HL-60 (cell line): ENCODE measurements around the gene GMEB2.
"Not testable (repeated sequence)": the region's sequence is repeated elsewhere in the genome, so short reads cannot be mapped to it uniquely, and the experiment has no call there.

Experiments used
- DNase-seq, 2 experiments: peaks; one replicate each; pipeline ENCODE4 v3.0.0-alpha.2; 2010 to 2020; ENCODE audit warnings: low read depth in 1 of 2, low spot score in 1 of 2
- H3K27ac ChIP-seq: fragments of 250-450 bp; sonication (Bioruptor Pico); replicated peaks from 2 replicates; pipeline ENCODE4 v1.5.1; 2020; ENCODE audit warnings: mild to moderate bottlenecking, moderate library complexity
- H3K27me3 ChIP-seq: fragments of 250-450 bp; sonication (Bioruptor Pico); 2 replicates; pipeline ENCODE4 v1.5.1; 2021; ENCODE audit warnings: mild to moderate bottlenecking, moderate library complexity; ENCODE audit not compliant: insufficient read depth, poor library complexity, severe bottlenecking
- H3K4me3 ChIP-seq: replicated peaks from 2 replicates; pipeline ENCODE4 v1.5.1; 2011; ENCODE audit warnings: mild to moderate bottlenecking, control low read depth, low read length; ENCODE audit not compliant: insufficient read depth
- GABPA ChIP-seq: IDR thresholded peaks from 2 replicates; pipeline ENCODE4 v1.6.1; 2012; ENCODE audit warnings: low read depth
- POLR2AphosphoS5 ChIP-seq: IDR thresholded peaks from 2 replicates; pipeline ENCODE4 v1.6.1; 2012; ENCODE audit warnings: low read depth
- REST ChIP-seq: IDR thresholded peaks from 2 replicates; pipeline ENCODE4 v1.6.1; 2012; ENCODE audit warnings: low read depth; ENCODE audit not compliant: insufficient replicate concordance
- SPI1 ChIP-seq: IDR thresholded peaks from 2 replicates; pipeline ENCODE4 v1.6.1; 2012; ENCODE audit warnings: low read depth, mild to moderate bottlenecking, borderline replicate concordance
- TF ChIP-seq, protein P1 (sequence below): IDR thresholded peaks from one replicate; pipeline ENCODE4 v1.5.1; 2011; ENCODE audit warnings: low read length, control low read depth, inconsistent platforms; ENCODE audit not compliant: insufficient read depth

The GMEB2 gene

GRCh38 chr20:63602321-63602720 lies 24.6 kb downstream of the GMEB2 start:
- Histone ChIP-seq H3K27ac (no peak overlapping the region), H3K27me3 (no peaks in the 10 kb centered on the region), H3K4me3 (no peak overlapping the region)
- DNase-seq, result peak in 1 of 2 experiments; percentile 27
- TF ChIP-seq SPI1 (peak; percentile 96), REST (no peak)

- H3K27ac ChIP-seq, DNase-seq, H3K27me3 ChIP-seq, H3K4me3 ChIP-seq: not testable (repeated sequence)
- TF ChIP-seq POLR2AphosphoS5, result peak; percentile 27; the same call in 1 of the 2 replicates
Observed at GRCh38 chr20:63601679-63602078, 25.2 kb downstream of the GMEB2 start.

DNA sequence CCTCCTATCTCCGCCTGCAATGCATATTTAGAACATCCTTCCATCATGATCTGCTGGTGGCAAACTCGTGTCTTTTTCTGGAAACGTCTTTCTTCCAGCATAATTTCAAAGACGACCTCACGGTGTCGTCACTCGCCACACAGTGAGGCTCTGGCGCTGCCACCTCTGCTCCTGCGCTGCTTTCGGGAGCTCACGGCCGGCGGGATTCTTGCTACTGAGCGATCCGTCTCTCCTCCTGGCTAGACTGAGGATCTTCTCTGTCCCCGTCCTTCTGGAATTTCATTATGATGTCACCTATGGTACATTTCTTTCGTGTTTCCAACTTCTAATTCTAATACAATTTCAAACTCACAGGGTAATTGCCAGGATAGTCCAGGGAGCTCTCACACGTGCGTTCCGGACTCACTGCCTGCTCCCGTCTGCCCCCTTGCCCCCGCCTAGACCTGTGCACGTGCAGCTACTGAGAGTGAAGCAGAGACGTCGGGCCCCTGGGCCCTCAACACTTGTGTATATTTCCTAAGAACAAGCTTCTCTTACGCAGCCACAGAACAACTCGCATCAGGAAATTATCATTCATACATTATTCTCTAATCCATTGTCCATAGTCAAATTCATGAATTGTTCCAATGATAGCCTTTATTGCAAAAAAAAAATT lies 27.4 kb downstream of the GMEB2 start:
- H3K4me3 ChIP-seq, result no peak overlapping the region
- H3K27me3 ChIP-seq, result no peaks in the 10 kb centered on the region
- no peak for TF ChIP-seq REST
- TF ChIP-seq, protein P1, sequence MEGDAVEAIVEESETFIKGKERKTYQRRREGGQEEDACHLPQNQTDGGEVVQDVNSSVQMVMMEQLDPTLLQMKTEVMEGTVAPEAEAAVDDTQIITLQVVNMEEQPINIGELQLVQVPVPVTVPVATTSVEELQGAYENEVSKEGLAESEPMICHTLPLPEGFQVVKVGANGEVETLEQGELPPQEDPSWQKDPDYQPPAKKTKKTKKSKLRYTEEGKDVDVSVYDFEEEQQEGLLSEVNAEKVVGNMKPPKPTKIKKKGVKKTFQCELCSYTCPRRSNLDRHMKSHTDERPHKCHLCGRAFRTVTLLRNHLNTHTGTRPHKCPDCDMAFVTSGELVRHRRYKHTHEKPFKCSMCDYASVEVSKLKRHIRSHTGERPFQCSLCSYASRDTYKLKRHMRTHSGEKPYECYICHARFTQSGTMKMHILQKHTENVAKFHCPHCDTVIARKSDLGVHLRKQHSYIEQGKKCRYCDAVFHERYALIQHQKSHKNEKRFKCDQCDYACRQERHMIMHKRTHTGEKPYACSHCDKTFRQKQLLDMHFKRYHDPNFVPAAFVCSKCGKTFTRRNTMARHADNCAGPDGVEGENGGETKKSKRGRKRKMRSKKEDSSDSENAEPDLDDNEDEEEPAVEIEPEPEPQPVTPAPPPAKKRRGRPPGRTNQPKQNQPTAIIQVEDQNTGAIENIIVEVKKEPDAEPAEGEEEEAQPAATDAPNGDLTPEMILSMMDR, result no peak
- no peak for TF ChIP-seq SPI1
- TF ChIP-seq POLR2AphosphoS5, result no peak
- no peak for TF ChIP-seq GABPA
- no peak for DNase-seq
- no peak overlapping the region for H3K27ac ChIP-seq

DNA sequence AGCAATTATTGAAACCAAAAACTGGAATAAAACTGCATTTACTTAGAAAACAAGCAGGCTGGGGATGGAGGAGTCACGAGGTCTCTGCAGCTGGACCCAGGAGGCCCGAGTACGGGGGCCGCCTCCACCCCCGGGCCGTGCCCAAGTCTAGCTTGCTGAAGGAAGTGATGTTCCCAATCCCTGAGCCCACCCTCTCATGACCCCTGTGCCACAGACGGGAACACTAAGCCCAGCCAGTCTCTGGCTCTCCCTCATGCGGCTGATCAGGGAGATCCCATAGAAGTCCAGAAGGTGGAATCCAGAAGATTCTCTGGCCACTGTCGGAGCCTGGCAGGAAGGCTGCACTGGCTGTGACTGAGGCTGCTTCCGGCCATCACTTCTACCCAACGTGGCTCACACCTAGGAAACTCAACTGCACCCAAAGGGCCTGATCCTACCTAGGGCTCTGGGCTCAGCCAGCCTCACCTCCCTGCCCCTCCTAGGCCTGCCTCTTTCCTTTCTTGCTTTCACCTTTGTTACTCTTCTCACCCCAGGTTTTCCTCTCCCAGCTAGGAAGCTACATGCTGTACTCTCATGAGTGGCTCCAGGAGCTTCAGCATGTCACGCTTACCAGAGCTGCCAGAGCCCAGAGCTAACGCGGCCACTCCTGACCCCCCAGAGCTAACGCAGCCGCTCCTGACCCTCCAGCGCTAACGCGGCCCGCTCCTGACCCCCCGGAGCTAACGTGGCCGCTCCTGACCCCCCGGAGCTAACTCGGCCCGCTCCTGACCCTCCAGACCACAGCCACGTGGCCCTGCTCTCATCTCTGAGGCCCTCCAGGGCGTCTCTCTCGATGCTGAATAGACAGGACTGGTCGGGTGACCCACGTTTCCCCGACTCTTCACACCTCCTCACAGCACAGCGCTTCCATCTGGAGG lies 28.2 kb downstream of the GMEB2 start:
- no peak for DNase-seq
- no peak overlapping the region for H3K27ac ChIP-seq
- TF ChIP-seq POLR2AphosphoS5 (no peak), SPI1 (no peak), GABPA (no peak), REST (no peak)
- TF ChIP-seq, protein P1, result no peak
- H3K27me3 ChIP-seq, result no peaks in the 10 kb centered on the region
- no peak overlapping the region for H3K4me3 ChIP-seq
